SK-N-SH treated with all-trans-retinoic acid at 6 μM for 48 hours (cell line): ENCODE results near the gene AFDN.

ENCODE experiments used
- ATAC-seq: fragments of 200-7000 bp; cut with Tn5 transposase; 3 replicates; pipeline ENCODE4 v1.9.1; 2020; ENCODE audit warnings: mild to moderate bottlenecking, moderate library complexity
- ARNTL ChIP-seq: fragments of 450-650 bp; formaldehyde crosslinking; IDR thresholded peaks from 2 replicates; pipeline ENCODE4 v1.5.0; 2020; ENCODE audit warnings: low read depth, mild to moderate bottlenecking, moderate library complexity, borderline replicate concordance
- BACH2 ChIP-seq: fragments of 250-450 bp; sonication (Bioruptor Pico); IDR thresholded peaks from 2 replicates; pipeline ENCODE4 v1.9.0; 2021; ENCODE audit warnings: mild to moderate bottlenecking, borderline replicate concordance
- CSDC2 ChIP-seq: fragments of 250-450 bp; sonication (Bioruptor Pico); IDR thresholded peaks from 2 replicates; pipeline ENCODE4 v1.5.0; 2020; ENCODE audit warnings: mild to moderate bottlenecking, moderate library complexity
- ESRRG ChIP-seq: fragments of 250-450 bp; sonication (Bioruptor Pico); IDR thresholded peaks from 2 replicates; pipeline ENCODE4 v1.6.1; 2021; ENCODE audit warnings: mild to moderate bottlenecking
- ISL1 ChIP-seq: fragments of 250-450 bp; sonication (Bioruptor Pico); IDR thresholded peaks from 2 replicates; pipeline ENCODE4 v2.1.2; 2022; ENCODE audit warnings: mild to moderate bottlenecking, moderate library complexity
- OSR1 ChIP-seq: fragments of 250-450 bp; sonication (Bioruptor Pico); IDR thresholded peaks from 2 replicates; pipeline ENCODE4 v1.8.0; 2022; ENCODE audit warnings: moderate library complexity, mild to moderate bottlenecking, inconsistent platforms
- PPARA ChIP-seq: fragments of 250-450 bp; sonication (Bioruptor Pico); IDR thresholded peaks from 2 replicates; pipeline ENCODE4 v1.5.0; 2020; ENCODE audit warnings: mild to moderate bottlenecking, borderline replicate concordance
- RARB ChIP-seq: fragments of 250-450 bp; sonication (Bioruptor Pico); IDR thresholded peaks from 2 replicates; pipeline ENCODE4 v1.8.0; 2021; ENCODE audit warnings: mild to moderate bottlenecking, moderate library complexity
- SNAI2 ChIP-seq: fragments of 250-450 bp; sonication (Bioruptor Pico); IDR thresholded peaks from 2 replicates; pipeline ENCODE4 v1.5.0; 2020; ENCODE audit warnings: mild to moderate bottlenecking, moderate library complexity
- TCF4 ChIP-seq: fragments of 250-450 bp; sonication (Bioruptor Pico); IDR thresholded peaks from 2 replicates; pipeline ENCODE4 v1.8.0; 2021; ENCODE audit warnings: mild to moderate bottlenecking, moderate library complexity, borderline replicate concordance
- TOX ChIP-seq: fragments of 250-450 bp; sonication (Bioruptor Pico); IDR thresholded peaks from 2 replicates; pipeline ENCODE4 v1.8.0; 2021; ENCODE audit warnings: mild to moderate bottlenecking, moderate library complexity, borderline replicate concordance
- ZC3H10 ChIP-seq: fragments of 250-450 bp; sonication (Bioruptor Pico); IDR thresholded peaks from 2 replicates; pipeline ENCODE4 v1.5.1; 2021; ENCODE audit warnings: mild to moderate bottlenecking, moderate library complexity
- ZFP3 ChIP-seq: fragments of 250-450 bp; sonication (Bioruptor Pico); IDR thresholded peaks from 2 replicates; pipeline ENCODE4 v1.5.0; 2020; ENCODE audit warnings: mild to moderate bottlenecking, moderate library complexity
- ZFP30 ChIP-seq: fragments of 450-650 bp; formaldehyde crosslinking; IDR thresholded peaks from 2 replicates; pipeline ENCODE4 v1.5.0; 2022; ENCODE audit warnings: mild to moderate bottlenecking, moderate library complexity
- ZNF565 ChIP-seq: fragments of 450-650 bp; formaldehyde crosslinking; conservative IDR thresholded peaks from 2 replicates; pipeline ENCODE4 v1.5.0; 2020; ENCODE audit warnings: low read depth, mild to moderate bottlenecking, moderate library complexity
- ZNF70 ChIP-seq: fragments of 450-650 bp; formaldehyde crosslinking; IDR thresholded peaks from 2 replicates; pipeline ENCODE4 v1.5.0; 2020; ENCODE audit warnings: mild to moderate bottlenecking, moderate library complexity
- ZNF8 ChIP-seq: fragments of 450-650 bp; formaldehyde crosslinking; IDR thresholded peaks from 2 replicates; pipeline ENCODE4 v1.5.0; 2020; ENCODE audit warnings: mild to moderate bottlenecking, moderate library complexity
- TF ChIP-seq, protein P1 (sequence below): fragments of 250-450 bp; sonication (Bioruptor Pico); IDR thresholded peaks from 2 replicates; pipeline ENCODE4 v1.8.0; 2021; ENCODE audit warnings: low read depth, mild to moderate bottlenecking, moderate library complexity, borderline replicate concordance
- TF ChIP-seq, protein P2 (sequence below): fragments of 250-450 bp; sonication (Bioruptor Pico); IDR thresholded peaks from 2 replicates; pipeline ENCODE4 v1.5.0; 2020; ENCODE audit warnings: mild to moderate bottlenecking, moderate library complexity
- TF ChIP-seq, protein P3 (sequence below): fragments of 250-450 bp; sonication (Bioruptor Pico); IDR thresholded peaks from 2 replicates; pipeline ENCODE4 v1.8.0; 2020; ENCODE audit warnings: mild to moderate bottlenecking, moderate library complexity, borderline replicate concordance
- TF ChIP-seq, protein P4 (sequence below): fragments of 250-450 bp; sonication (Bioruptor Pico); IDR thresholded peaks from 2 replicates; pipeline ENCODE4 v1.5.1; 2021; ENCODE audit warnings: mild to moderate bottlenecking, moderate library complexity

The AFDN gene

DNA sequence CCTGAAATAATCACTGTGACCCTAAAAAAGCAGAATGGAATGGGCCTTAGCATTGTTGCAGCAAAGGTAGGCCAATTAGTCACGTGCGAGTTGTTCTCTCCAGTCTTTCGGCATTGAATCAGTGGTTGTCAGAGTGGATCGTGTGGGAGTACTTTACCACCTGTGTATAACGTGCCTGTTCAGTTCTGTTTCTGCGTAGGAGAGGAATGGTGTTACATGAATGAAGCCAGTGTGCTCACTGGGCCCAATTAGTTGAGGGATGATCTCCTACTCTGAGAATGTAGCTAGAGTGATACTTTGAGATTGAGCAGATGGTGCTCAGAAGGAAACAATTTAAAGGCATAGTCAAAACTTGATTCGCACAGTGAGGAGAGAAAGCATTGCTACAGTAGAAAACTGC is 98.3 kb downstream of the AFDN start:
- TF ChIP-seq, protein P1, sequence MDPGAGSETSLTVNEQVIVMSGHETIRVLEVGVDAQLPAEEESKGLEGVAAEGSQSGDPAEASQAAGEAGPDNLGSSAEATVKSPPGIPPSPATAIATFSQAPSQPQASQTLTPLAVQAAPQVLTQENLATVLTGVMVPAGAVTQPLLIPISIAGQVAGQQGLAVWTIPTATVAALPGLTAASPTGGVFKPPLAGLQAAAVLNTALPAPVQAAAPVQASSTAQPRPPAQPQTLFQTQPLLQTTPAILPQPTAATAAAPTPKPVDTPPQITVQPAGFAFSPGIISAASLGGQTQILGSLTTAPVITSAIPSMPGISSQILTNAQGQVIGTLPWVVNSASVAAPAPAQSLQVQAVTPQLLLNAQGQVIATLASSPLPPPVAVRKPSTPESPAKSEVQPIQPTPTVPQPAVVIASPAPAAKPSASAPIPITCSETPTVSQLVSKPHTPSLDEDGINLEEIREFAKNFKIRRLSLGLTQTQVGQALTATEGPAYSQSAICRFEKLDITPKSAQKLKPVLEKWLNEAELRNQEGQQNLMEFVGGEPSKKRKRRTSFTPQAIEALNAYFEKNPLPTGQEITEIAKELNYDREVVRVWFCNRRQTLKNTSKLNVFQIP (CRISPR knock-in tag) = no peak
- TF ChIP-seq ESRRG = no peak
- no peak for TF ChIP-seq CSDC2 (CRISPR knock-in tag)
- TF ChIP-seq PPARA = no peak
- no peak for TF ChIP-seq RARB (CRISPR knock-in tag)
- TF ChIP-seq, protein P2, sequence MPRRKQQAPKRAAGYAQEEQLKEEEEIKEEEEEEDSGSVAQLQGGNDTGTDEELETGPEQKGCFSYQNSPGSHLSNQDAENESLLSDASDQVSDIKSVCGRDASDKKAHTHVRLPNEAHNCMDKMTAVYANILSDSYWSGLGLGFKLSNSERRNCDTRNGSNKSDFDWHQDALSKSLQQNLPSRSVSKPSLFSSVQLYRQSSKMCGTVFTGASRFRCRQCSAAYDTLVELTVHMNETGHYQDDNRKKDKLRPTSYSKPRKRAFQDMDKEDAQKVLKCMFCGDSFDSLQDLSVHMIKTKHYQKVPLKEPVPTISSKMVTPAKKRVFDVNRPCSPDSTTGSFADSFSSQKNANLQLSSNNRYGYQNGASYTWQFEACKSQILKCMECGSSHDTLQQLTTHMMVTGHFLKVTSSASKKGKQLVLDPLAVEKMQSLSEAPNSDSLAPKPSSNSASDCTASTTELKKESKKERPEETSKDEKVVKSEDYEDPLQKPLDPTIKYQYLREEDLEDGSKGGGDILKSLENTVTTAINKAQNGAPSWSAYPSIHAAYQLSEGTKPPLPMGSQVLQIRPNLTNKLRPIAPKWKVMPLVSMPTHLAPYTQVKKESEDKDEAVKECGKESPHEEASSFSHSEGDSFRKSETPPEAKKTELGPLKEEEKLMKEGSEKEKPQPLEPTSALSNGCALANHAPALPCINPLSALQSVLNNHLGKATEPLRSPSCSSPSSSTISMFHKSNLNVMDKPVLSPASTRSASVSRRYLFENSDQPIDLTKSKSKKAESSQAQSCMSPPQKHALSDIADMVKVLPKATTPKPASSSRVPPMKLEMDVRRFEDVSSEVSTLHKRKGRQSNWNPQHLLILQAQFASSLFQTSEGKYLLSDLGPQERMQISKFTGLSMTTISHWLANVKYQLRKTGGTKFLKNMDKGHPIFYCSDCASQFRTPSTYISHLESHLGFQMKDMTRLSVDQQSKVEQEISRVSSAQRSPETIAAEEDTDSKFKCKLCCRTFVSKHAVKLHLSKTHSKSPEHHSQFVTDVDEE (CRISPR knock-in tag) = no peak
- no peak for TF ChIP-seq SNAI2
- no peak for TF ChIP-seq TCF4
- ATAC-seq = no peak

DNA sequence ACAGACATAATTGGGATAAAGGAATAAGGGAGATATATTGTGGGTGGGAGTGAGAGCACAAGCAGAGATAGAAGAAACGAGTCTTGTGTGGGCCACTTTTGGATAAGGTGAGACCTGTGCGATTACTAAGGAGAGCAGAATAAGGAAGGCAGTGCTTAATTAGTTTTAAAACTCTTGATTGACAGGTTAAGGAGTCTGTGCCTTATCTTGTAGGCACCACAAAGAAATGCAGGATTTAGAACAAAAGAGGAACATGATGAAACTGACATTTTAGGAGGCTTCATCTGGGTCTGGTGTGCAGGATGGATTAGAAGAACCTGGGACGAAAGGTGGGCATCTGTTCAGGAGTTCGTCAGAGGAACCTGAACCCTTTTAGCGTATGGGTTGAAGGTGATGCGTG is 100.5 kb downstream of the AFDN start:
- no peak for ATAC-seq
- TF ChIP-seq RARB (CRISPR knock-in tag) (no peak), ISL1 (CRISPR knock-in tag) (no peak), ZFP3 (CRISPR knock-in tag) (no peak), ZFP30 (CRISPR knock-in tag) (no peak), ZC3H10 (CRISPR knock-in tag) (no peak), CSDC2 (CRISPR knock-in tag) (no peak), OSR1 (no peak)
- TF ChIP-seq, protein P3, sequence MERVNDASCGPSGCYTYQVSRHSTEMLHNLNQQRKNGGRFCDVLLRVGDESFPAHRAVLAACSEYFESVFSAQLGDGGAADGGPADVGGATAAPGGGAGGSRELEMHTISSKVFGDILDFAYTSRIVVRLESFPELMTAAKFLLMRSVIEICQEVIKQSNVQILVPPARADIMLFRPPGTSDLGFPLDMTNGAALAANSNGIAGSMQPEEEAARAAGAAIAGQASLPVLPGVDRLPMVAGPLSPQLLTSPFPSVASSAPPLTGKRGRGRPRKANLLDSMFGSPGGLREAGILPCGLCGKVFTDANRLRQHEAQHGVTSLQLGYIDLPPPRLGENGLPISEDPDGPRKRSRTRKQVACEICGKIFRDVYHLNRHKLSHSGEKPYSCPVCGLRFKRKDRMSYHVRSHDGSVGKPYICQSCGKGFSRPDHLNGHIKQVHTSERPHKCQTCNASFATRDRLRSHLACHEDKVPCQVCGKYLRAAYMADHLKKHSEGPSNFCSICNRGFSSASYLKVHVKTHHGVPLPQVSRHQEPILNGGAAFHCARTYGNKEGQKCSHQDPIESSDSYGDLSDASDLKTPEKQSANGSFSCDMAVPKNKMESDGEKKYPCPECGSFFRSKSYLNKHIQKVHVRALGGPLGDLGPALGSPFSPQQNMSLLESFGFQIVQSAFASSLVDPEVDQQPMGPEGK (CRISPR knock-in tag) = no peak

DNA sequence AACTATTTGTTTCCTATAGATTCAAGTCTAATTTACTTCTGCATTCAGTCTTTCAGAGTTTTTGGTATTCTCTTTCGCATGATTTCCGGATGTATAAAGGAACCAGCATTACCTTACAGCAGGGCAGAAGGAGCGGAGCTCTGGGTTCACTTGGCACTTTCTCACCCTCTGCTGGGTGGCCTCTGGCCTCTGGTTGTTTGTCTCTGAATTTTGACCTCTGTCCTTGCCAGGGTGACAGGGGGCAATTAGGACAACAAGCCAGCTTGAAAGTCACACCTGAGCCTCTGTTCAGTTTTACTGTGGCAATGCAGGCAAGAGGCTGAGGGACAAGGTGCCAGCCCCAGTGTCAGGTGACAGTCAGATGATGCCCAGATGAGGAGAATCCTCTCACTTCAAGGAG is 101.4 kb downstream of the AFDN start:
- TF ChIP-seq TOX (CRISPR knock-in tag) (no peak), ZNF70 (CRISPR knock-in tag) (no peak), ESRRG (no peak), ZNF565 (CRISPR knock-in tag) (no peak), TCF4 (no peak), BACH2 (CRISPR knock-in tag) (no peak), SNAI2 (no peak), ISL1 (CRISPR knock-in tag) (no peak), ZNF8 (no peak), ARNTL (CRISPR knock-in tag) (no peak), OSR1 (no peak), ZFP30 (CRISPR knock-in tag) (no peak)
- TF ChIP-seq, protein P2 (CRISPR knock-in tag) = no peak
- TF ChIP-seq, protein P4, sequence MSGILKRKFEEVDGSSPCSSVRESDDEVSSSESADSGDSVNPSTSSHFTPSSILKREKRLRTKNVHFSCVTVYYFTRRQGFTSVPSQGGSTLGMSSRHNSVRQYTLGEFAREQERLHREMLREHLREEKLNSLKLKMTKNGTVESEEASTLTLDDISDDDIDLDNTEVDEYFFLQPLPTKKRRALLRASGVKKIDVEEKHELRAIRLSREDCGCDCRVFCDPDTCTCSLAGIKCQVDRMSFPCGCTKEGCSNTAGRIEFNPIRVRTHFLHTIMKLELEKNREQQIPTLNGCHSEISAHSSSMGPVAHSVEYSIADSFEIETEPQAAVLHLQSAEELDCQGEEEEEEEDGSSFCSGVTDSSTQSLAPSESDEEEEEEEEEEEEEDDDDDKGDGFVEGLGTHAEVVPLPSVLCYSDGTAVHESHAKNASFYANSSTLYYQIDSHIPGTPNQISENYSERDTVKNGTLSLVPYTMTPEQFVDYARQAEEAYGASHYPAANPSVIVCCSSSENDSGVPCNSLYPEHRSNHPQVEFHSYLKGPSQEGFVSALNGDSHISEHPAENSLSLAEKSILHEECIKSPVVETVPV (CRISPR knock-in tag) = no peak
- TF ChIP-seq, protein P3 (CRISPR knock-in tag) = no peak
- TF ChIP-seq, protein P1 (CRISPR knock-in tag) = no peak
- no peak for ATAC-seq
